ENCODE results near the gene DUOX1.

Gene DUOX1

DNA sequence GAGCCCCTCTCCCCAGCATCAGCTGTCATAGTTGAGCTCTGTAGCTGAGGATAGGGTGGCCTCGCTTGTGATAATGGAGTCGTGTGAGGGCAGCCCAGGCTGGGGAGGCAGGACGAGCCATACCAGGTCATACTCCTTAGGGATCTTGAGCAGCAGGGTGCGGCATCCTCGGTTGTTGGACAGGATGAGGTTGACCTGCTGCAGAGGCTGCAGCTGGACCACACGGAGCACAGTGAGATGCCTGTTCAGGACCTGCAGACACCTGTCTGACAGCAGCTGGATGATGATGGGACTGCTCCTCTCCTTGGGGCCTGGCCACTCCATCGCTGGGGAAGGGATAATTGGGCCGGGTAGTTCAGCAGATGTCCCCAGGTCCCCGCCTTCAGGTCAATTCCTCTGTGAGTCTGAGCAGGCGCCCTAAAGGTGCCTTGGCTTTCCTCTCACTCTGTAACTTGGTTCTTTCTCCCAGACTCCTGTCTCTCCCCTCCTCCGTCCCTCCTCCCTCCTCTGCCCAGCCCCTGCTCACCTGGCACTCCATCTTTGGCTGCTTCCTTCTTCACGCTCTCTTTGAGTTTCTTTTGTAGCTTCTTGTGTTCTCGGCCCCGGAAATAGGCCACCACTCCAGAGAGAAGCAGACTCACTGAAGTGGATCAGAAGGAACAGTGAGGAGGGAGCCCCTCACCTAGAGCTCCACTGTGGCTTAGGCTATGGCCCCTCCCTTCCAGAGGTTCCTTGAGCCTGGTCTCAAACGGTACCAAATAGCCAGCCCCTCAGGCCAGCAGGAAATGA lies 23.6 kb upstream of the DUOX1 start:
- no peak for DNase-seq

DNA sequence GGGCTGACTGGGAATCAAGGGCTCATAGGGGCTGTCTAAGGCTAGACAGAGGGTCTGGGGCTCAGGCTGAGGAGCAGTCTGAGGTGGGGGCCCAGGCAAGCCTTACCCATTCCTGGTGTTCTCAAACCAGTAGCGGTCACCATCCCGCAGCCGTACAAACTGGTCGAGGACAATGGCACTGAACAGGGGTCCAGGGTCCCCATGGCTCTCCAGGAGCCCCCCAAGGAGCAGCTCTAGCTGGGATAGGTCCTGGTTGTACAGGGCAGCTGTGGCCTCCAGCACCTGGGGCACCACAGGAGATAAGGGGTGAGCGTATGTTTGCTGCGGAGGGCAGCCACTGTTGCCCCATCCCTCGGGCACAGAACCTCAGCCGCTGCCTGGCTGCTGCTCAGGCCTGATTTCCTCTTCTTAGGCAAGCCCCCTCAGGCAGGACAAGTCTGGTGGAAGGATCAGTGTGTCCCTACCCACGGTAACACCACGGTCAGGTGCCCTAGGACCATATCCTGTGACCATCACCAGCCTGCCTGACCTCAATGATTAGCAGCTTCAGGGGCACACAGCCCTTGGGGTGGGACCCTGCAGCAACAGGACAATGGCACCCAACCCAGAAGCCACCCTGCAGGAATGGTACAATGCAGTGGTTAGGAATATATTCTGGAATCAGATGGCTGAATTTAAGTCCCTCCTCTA lies 21.7 kb upstream of the DUOX1 start:
- no peak for DNase-seq

DNA sequence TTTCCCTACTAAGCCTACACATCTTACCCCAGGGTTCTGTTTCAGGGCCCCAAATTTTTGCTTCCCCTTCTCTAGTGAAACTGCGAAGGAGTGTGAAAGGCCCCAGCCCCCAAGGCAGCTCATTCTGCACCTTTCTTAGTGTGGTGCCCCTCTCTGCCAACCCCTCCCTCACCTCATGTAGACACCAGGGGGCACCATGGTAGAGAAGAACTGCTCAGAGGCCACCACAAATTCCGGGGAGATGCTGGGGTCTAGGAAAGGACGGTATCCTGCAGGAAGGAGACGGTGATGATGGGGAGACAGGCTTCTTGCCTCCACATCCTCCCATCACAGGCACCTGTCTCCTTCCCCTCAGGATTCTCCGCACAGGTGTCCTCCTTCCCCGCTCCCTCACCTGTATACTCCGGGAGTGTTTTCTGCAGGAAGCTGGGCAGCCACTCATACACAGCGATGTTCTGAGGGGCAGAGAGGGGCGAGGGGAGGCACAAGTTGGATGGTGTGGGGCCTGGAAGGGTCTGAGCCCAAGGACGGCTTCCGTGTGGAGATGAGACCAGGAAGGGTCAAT lies 19.5 kb upstream of the DUOX1 start:
- DNase-seq: no peak

DNA sequence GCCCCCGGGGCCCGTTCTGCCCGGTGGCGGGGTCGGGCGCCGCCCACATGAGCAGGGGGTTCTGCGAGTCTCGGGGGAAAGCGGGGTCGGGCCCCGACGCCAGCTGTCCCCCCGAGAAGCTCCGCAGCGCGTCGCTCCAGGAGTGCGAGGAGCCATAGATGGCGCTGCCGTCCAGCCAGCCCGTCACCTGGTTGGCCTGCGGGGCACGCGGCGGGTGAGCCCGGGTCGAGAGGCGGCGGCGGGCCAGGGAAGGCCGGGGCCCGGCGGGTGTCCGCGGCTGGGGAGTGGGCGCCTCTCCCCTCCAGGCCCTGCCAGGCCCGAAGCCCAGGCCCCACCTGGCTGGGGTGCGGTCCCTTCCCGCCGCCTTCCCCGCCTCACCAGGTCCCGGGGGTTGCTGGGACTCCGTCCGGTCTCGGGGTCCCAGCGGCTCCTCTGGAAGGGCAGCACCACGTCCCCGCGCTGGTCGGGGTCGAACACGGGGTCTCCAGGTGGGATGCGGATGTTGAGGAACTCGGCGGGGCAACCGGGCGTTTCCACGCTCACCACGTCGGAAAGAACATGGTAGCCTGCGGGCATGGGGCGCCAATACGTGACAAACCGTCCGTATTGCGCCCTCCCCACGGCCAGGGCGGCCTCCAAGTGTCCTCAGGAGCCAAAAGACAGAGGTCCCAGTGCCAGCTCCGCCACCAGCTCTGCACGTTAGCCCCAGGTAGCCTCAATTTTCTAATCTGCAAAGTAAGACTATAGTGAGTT lies 18.2 kb upstream of the DUOX1 start:
- no peak for DNase-seq

DNA sequence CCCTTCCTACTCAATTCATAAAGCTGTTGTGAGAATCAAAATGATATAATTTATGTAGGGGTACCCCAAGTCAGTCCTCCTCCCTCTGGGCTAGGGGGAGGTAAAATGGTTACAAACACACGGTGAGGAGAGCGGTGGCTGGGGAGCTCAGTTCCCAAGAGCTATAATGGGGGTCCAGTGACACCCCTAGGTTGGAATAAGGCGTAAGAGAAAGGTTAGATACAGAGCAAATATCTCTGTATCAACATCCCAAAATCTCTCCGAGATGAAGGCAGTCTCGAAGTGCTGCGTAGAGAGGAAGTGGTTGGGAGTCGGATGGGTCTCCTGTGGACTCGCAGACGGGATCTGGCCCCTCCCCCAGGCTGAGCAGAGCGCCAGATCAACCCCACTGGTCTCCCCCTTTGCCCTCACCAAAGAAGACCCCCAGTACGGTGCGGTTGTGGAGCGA lies 17.6 kb upstream of the DUOX1 start:
- no peak for DNase-seq

DNA sequence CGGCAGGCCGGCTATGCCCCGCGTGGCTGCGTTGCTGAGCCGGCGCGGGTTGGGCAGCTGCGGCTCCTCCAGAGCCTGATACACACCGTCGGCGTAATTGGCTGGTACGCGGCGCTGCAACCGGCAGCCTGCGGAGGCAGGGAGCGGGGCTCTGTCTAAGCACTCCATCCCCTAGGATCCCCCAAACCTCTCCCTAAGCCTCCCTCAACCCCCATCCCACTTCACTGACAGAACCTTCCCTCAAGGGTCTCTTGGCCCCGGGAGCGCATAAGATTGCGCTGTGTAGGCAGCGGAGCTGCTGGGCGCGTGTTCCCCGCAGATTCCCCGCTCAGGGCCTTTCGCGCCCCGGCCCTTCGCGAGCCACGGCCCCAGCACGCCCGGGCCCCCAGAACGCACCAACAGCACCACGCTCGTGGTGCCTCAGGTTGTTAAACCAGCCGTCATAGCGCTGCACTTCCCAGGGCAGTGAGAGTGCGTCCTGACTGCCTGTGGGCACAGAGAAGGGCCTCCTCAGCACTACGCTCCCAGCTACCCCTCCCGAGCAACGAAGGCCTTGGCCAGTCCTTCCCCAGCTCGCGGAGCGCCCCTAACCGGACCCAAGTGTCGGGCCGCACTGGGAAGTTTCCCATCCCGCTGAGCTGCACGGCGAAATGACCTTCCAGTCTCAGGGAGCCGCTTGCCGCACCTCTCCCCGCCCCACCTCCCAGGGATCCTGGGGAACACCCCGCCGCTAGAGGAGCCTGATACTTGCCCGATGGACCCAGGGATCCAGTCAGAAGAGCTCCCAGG lies 17.0 kb upstream of the DUOX1 start:
- no peak for DNase-seq

DNA sequence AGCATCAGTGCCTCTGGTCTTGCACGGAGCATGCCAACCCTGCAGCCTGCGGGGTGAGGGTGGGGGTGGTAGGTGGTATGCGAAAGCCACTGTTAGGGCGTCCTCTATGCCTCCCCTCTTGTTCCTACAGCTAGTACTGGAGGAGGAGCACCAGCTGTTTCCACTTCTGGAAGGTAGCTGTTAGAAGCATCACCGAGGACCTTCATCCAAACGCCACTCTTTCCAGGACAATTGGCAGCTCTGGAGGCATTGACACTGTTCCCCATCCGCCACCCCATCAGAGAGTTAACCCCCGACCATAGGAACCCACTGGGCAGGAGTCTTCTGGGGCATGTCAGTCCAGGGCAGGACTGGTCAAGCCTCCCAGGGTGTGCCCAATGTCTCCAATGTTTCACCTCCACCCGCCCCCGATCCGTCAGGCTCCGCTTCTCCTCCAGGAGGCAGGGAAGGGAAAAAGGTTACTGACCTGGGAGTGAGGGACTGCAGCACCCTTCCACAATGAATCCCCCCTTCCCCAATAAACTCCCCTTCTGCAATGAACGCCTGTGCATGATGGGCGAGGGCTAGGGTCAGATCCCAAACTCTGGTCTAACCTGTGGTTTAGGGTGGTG lies 16.3 kb upstream of the DUOX1 start:
- no peak for DNase-seq

DNA sequence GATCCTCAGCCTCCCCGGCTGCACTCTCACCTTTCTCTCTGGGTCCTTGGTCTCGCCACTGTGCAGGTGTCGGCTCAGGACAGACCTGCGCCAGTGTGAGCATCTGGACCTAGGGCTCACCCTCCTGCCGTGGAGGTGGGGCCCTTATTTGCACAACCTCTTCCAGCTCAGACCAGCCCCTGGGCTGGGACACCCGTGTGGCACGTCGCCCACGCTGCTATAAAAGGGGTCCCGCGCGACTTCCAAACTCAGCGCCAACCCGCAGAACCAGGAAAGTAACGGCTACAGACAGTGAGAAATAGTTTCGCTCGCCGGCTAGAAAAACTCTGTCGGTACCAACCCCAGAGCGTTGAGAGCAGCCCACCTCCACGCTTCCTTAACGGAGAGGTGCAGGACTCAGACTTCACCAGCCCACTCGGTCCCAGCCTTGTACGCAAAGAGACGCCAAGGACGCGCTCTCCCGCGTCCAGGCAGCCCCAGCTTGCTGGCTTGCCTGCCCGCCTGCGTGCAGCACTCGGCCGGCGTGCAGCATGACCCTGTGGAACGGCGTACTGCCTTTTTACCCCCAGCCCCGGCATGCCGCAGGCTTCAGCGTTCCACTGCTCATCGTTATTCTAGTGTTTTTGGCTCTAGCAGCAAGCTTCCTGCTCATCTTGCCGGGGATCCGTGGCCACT lies 15.6 kb upstream of the DUOX1 start, which contains the start of the genes DUOX2 and DUOXA2:
Gene DUOX2 (minus strand): TSS at position 97 of the 675 bp plus-strand sequence. CDS start 761 bp downstream, outside the sequence.
Gene DUOXA2 (plus strand): TSS at position 251 of the 675 bp plus-strand sequence. CDS start 280 bp downstream, at position 531.
- no peak for DNase-seq

DNA sequence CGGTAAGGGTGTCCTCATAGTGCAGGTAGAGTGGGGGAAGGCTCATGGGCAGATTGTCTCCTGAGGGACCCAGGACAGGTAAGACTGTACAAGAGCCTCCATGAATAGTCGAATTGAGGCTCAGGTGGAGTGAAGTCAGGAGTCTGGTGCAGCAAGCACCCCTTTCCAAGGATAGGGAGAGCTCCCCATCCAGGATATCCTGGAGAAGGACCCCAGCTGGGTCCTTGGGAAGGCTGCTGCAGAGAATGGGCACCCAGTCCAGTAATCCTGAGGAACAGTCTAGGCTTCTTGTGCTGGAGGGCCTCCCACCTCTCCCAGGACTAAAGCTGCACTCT lies 15.1 kb upstream of the DUOX1 start:
- DNase-seq: no peak

DNA sequence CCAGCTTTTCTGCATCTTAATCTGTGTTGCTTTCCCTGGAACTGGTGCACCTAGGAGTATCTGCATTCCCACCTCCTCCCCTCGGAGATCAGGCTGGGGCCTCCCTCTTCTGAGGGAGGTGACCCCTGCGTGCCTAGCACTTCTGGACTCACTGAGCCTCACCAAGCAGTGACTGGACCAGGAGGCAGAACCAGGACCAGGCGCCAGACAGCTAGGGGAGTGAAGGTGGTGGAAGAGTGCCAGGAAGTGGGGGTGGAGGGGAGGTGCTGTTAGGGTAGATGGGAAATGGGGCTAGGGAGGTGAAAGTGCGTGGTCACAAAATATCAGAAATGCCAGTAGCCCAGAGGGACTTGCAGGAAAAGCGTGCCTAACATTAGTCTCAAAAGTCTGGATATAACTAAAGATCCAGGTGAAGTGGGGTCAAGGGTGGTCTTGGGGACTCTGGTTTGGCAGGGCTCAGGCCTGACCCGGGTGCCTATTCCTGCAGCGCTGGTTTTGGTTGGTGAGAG lies 14.4 kb upstream of the DUOX1 start:
- no peak for DNase-seq

DNA sequence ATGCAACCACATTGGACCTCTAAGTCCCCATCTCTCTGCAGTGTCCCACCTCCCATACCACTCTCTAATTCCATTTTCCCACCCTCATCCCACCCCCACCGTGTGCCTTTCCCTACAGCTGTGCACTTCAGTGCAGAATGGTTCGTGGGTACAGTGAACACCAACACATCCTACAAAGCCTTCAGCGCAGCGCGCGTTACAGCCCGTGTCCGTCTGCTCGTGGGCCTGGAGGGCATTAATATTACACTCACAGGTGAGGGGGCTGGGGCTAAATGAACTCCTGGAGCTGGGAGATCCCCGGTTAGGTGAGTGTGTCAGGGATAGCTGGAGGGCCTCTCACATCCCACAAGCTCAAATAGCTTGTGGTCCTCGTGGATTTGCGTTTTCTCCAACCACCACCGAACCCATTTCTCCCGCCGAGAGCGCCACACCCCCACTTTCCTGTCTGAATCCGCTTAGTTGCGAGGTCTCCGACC lies 13.8 kb upstream of the DUOX1 start:
- DNase-seq: no peak

DNA sequence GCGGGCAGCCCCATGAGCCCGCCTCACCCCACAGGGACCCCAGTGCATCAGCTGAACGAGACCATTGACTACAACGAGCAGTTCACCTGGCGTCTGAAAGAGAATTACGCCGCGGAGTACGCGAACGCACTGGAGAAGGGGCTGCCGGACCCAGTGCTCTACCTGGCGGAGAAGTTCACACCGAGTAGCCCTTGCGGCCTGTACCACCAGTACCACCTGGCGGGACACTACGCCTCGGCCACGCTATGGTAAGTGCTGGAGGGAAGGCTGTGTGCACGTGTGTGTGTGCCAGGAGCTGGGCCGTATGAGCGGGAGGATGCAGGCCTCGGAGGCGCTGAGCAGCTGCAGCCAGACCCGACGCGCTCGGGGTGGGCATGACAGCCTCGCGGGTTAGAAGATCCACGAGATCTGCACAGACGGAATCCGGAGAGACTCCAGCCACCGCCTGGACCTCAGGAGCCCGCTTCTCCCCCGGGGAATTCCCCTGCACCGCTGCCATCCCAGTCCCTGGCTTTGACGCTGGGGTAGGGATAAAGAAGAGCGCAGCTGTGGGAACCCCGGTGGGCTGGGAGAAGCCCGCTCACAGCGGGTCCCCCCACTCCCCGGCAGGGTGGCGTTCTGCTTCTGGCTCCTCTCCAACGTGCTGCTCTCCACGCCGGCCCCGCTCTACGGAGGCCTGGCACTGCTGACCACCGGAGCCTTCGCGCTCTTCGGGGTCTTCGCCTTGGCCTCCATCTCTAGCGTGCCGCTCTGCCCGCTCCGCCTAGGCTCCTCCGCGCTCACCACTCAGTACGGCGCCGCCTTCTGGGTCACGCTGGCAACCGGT lies 13.1 kb upstream of the DUOX1 start:
- DNase-seq: no peak

DNA sequence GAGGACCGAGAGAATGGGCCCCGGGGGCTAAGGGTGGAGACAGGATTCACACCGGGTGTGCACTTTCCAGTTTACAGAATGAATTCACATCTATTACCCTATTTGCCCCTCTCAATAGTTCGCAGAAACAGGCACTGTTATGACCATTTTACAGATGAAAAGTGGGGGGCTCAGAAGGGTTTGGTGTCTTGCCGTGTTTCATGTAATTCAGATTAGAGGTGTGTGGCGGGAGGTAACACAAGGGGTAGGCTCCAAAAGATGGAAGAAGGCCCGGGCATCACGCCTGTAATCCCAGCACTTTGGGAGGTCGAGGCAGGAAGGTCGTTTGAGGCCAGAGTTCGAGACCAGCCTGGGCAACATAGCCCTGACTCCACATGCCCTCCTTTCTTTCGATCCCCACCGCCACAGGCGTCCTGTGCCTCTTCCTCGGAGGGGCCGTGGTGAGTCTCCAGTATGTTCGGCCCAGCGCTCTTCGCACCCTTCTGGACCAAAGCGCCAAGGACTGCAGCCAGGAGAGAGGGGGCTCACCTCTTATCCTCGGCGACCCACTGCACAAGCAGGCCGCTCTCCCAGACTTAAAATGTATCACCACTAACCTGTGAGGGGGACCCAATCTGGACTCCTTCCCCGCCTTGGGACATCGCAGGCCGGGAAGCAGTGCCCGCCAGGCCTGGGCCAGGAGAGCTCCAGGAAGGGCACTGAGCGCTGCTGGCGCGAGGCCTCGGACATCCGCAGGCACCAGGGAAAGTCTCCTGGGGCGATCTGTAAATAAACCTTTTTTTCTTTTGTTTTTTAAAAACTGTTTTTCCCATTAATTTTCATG lies 12.3 kb upstream of the DUOX1 start:
- DNase-seq: no peak

DNA sequence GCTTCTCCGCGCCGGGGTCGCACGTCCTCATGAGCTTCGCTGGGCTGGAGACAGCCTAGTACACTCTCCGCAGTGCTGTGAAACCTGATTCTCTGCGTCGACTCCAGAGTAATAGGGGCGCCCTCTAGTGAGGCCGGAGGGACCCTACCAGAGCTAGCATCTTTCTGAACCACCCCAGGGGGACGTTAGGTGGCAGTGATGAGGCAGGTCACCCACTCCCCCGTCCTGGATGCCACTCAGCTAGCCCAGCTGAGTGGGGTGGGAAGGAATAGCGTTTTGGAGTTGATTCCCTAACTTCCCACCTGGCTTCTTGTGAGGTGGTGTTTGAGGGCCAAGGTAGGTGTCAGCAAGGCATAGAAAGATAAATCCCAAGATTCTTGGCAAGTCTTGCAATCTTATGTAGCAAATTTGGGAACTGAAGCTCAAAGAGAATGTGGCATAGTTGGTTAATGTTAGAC lies 11.6 kb upstream of the DUOX1 start:
- DNase-seq: peak; percentile 87 to 91

DNA sequence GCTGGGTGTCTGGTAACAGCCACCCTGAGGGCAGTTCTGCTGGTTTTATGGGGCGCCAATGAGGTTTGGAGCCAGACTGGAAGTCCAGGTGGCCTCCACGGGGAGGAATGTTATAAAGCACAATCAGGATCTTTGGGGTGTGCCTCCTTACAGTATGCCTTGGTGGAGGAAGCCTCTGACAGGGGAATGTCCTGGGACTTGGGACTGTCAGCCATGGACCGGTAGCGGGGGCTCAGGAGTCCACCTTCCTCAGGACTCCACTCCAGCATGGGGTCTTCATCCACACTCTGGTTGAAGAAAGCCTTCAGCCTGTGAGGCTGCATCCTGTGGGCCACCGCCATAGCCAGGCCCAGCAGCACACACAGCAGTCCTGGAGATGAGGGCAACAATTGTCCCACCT lies 10.8 kb upstream of the DUOX1 start:
- DNase-seq: no peak

DNA sequence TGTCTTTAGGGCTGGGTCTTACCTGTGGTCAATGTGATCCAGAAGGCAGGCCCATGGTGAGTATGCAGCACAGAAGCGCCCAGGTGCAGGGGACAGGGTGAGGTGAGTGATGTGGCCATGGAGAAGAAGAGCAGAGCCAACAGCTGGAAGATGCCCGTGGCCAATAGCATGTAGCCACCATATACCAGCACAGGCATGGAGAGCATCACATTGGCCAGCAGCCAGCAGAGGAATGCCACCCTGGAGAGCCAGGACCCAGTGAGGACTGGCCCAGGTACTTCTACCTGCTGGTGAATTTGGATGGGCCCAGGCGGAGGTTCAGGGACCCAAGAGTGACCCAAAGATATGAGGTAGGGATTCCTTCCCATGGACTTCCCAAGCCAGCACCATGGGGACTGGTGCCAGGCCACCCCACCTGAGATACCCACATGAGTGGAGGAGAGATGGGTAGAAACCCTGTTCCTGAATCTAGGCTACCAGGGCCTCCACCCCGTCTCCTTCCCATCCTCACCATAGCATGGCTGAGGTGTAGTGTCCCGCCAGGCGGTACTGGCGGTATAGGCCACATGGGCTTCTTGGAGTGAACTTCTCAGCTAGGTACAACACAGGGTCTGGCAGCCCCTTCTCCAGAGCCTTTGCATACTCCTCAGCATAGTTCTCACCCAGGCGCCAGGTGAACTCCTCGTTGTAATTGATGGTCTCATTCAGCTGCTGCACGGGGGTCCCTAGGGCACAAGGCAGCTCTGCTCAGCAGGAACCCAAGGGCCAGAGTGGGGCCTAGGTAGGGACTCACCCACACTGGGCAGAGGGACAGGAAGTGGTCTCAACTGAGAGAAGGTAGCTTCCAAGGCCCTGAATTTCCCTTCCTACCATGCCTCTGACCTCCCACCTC lies 9.5 kb upstream of the DUOX1 start:
- no peak for DNase-seq

DNA sequence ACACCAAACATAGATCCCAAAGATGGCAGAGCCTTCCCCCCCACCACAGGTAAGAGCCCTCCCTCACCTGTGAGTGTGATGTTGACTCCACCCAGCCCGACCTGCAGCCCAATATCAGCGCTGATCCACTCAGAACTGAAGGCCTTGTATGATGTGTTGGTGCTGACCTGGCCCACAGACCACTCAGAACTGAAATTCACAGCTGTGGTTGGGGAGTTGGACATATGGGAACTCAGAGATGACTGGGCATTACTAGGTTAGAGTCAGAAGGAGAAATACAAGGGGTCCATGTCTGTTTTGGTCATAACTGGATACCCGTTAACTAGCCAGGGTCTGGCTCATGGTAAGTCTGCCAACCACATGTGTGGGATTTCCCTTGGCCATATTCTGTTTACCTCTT lies 8.8 kb upstream of the DUOX1 start:
- DNase-seq: no peak
